HG02943 (cell line): Measurements from ENCODE around the gene NUDT21.
"Not testable (repeated sequence)": the region's sequence is repeated elsewhere in the genome, so short reads cannot be mapped to it uniquely, and the experiment has no call there.

ENCODE experiments used
- ATAC-seq: cut with Tn5 transposase; IDR thresholded peaks from one replicate; pipeline ENCODE4 v1.9.1; 2021; ENCODE audit warnings: mild to moderate bottlenecking, low read depth, moderate library complexity; ENCODE audit not compliant: unreplicated experiment

Gene NUDT21

DNA sequence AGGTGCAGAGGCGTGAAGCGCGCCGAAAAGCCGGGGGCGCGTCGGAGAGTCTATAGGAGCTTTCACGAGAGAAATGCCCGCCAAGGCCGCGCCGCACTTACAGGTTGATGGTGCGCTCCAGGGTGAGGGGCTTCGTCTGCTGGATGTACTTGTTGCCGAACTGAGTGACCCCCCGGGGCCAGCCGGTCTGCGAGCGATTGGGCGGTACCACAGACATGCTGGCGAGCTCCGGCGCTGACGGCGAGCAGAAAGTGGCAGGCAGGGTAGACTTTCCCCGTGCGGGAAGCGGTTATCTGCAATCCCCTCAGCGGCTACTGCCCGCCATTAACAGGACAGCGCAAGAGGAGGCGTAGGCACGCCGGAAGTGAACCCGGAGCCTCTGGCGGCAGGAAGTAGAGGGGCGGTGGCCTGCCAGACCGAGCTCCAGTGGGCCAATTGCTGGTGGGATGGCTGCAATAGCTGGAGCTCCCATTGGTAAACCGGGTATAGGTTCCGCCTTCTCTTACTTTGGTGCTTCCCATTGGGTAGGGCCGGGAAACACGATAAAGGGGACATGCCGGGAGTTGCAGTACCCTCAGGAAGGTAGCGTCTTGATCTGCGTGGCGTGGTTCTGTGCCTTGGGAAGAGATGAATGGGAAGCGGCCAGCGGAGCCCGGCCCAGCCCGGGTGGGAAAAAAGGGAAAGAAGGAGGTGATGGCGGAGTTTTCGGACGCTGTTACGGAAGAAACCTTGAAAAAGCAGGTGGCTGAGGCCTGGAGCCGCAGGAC lies at the start of gene NUDT21, which contains the start of gene OGFOD1:
TSS of gene NUDT21 (minus strand) at position 347 of the 767 bp plus-strand sequence. CDS start at position 217, 130 bp downstream.
TSS of gene OGFOD1 (plus strand) at position 569 of the 767 bp plus-strand sequence. CDS start at position 628, 59 bp downstream.
- peak; percentile 98 for ATAC-seq

- ATAC-seq: no peak
These were observed 42.7 kb upstream of the NUDT21 start for GRCh38 chr16:56493815-56494214.

GRCh38 chr16:56493126-56493525 lies 42.0 kb upstream of the NUDT21 start:
- ATAC-seq: no peak

GRCh38 chr16:56491657-56492261 lies 40.6 kb upstream of the NUDT21 start:
- no peak for ATAC-seq

DNA sequence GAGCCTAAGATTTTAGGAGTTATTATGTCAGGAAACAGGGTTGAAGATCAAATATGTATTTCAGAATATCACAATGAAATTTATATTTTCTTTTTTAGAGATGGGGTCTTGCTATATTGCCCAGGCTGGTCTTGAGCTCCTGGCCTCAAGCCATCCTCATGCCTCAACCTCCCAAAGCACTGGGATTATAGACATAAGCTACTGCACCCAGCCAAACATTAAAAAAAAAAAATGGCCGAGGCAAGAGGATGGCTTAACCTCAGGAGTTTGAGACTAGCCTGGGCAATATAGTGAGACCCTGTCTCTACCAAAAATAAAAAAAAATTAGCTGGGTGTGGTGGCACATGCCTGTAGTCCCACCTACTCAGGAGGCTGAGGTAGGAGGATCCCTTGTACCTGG lies 37.7 kb upstream of the NUDT21 start:
- ATAC-seq: not testable (repeated sequence)

DNA sequence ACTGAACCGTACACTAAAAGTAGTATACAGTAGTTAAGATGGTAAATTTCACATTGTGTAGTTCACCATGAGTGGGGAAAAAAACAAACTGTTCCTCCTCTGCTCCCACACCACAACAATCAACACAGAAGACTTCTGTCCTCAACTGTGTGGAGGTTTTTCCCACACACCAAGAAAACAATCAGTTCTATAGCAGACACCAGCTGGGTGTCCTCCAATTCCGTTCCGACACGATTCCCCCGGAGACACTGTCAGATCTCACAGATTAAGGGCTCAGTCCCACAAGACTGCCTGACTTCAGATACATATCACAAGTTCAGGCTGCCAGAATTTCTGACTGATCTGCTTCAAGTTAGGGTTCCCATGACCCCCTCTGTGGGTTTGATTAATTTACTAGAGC lies 36.9 kb upstream of the NUDT21 start:
- no peak for ATAC-seq

GRCh38 chr16:56483394-56483793 lies 32.3 kb upstream of the NUDT21 start:
- no peak for ATAC-seq

- ATAC-seq: no peak
These were observed 31.6 kb upstream of the NUDT21 start for GRCh38 chr16:56482683-56483236.

- no peak for ATAC-seq
These were observed 30.5 kb upstream of the NUDT21 start for GRCh38 chr16:56481468-56482122.

DNA sequence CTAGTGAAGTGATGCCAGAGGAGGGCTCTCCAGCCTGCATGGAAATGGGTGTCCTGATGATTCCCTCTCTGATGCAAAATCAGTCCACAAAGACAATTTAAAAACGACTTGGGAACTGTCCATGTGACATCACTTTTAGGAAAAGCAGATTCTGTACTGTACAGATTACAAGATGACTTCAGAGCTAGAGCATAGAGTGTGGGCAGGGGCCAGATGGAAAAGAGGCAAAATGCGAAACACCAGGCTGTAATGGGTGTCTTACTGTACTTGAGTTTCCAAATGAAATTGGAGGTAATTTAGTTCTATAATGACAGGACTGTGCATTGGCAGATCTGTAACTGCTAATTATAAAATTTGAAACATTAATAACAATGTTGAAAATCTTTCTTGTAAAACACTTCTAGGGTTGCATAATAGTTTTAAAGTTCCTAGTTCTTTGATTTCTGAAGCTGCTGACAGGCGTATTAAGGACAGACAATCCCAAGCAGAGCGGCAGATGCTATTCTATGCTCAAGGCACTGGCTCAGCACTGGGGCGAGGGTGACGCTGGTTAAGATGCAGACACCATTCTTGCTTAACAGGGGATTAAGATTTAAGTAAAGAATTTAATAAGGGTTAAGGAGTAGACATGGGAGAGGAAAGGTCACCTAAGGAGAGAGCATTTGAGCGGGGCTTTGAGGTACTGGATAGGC lies 29.8 kb upstream of the NUDT21 start:
- ATAC-seq: no peak

DNA sequence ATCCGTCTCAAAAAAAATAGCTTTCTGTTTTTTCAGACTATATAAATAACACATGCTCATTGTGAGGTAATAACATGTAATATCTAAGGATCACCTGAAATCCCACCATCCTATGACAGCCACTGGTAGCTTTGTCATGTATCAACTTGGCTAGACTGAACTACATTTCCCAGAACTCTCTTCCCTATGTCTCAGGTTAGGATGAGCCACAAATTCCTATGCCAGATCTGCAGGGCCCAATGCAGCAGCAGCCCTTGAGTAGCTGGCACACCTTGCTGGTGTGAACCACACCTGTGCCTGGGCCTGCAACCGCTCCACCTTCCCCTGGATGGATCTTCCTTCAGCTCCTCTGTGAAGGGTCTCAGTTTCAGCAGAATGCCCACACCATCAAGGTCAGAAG lies 28.3 kb upstream of the NUDT21 start:
- ATAC-seq: no peak

DNA sequence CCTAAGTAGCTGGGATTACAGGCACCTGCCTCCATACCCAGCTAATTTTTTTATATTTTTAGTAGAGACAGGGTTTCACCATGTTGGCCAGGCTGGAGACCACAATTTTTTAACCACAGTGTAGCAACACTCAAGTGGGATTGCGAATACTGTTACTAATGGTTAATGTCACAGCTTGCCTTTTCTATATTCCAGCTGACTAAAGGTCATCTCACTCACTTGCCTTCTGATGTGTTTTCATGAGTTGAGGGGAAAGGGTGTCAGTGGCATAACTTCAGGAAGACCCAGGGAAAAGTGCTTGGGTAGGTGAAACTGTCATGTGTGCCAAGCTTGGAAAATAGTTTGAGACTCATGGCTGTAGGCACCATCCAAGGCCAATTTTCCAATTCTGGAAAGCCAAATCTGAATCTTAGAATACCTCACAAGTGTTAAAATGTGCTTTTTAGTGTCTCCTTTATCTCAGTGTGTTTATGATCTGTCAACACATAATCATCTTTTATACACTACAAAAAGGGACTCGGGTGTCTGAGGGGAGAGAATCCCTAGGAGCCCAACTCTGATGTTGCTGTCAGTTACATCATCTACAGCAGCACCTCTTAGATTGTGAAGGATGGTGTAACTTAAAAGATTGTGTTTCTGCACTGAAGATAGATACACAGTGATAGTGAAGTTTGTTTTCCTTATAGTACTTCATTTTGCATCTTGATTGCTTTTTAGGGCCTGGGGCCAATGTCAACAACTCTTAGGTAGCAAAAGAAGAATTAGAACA lies 27.3 kb upstream of the NUDT21 start:
- ATAC-seq: no peak

DNA sequence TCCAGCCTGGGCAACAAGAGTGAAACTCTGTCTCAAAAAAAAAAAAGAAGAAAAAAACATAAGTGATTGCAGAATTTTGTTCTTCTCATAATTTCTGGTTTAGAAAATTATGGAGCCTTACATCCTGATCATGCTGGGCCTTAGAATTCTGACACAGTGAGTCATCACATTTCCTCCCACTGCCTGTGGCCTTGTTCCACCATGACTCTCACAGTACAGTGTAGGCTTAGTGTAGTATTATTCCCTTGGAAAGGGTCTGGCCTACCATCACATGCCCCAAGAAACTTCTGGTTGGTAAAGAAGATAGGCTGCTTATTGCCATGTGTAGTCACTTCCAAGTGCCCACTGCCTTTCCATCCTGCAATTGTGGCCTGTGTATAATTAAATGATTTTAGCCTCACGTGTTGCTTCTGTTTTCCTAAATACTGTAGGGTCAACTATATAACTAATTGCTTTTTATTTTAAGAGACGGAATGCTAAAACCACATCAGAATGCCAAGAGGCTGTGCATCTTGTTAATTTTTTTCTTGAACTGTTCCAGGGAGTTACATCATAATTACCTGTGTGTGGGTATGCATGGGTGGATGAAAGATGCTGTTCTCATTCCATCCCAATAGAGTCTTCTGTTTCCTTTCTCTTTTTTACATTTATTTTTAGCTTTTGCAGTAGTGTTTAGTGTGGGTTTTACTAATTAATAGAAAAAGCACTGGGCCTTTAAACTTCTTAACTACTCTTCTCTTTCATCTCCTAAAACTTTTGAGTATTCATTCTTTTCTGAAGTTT lies 26.2 kb upstream of the NUDT21 start:
- no peak for ATAC-seq

- ATAC-seq: no peak
These were observed 24.1 kb upstream of the NUDT21 start for GRCh38 chr16:56475201-56475600.

DNA sequence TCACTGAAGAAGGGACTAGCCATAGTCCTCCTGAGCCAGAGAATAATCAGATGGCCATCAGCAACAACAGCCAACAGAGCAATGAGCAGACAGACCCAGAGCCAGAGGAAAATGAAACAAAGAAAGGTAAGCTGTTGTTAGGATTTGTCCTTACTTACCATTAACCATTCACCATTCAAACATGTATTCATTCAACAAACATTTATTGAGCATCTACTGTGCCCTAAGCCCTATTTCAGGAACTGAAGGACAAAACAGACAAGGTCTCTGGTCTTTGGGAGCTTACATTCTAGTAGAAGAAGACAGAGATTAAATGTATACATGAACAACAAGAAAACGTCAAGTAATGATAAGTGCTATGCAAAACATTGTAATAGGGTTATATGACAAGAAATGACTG lies 19.5 kb upstream of the NUDT21 start:
- no peak for ATAC-seq

- no peak for ATAC-seq
These were observed 19.1 kb upstream of the NUDT21 start for GRCh38 chr16:56470232-56470631.

DNA sequence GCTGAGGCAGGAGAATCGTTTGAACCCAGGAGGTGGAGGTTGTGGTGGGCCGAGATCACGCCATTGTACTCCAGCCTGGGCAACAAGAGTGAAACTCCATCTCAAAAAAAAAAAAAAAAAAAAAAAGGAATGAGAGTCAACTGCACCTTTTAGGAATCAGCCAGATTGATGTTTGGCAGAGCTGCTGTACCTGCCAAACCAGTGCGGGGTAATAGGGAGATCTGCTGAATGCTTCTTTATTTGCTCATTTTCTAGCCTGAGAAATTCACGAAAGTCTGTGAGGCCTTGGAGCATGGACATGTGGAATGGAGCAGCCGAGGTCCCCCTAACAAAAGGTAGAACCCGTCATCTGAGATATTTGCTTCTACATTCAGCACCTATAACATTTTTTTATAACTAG lies 18.6 kb upstream of the NUDT21 start:
- no peak for ATAC-seq

- no peak for ATAC-seq
These were observed 17.7 kb upstream of the NUDT21 start for GRCh38 chr16:56468800-56469199.

- ATAC-seq: no peak
These were observed 15.2 kb upstream of the NUDT21 start for GRCh38 chr16:56466344-56466743.
